GM19463 (cell line): ENCODE measurements around the gene NSRP1.
"Not testable (repeated sequence)": the region's sequence is repeated elsewhere in the genome, so short reads cannot be mapped to it uniquely, and the experiment has no call there.

ENCODE experiments used
- ATAC-seq: cut with Tn5 transposase; IDR thresholded peaks from one replicate; pipeline ENCODE4 v1.9.1; 2021; ENCODE audit warnings: mild to moderate bottlenecking, moderate library complexity; ENCODE audit not compliant: unreplicated experiment

The NSRP1 gene, protein sequence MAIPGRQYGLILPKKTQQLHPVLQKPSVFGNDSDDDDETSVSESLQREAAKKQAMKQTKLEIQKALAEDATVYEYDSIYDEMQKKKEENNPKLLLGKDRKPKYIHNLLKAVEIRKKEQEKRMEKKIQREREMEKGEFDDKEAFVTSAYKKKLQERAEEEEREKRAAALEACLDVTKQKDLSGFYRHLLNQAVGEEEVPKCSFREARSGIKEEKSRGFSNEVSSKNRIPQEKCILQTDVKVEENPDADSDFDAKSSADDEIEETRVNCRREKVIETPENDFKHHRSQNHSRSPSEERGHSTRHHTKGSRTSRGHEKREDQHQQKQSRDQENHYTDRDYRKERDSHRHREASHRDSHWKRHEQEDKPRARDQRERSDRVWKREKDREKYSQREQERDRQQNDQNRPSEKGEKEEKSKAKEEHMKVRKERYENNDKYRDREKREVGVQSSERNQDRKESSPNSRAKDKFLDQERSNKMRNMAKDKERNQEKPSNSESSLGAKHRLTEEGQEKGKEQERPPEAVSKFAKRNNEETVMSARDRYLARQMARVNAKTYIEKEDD

DNA sequence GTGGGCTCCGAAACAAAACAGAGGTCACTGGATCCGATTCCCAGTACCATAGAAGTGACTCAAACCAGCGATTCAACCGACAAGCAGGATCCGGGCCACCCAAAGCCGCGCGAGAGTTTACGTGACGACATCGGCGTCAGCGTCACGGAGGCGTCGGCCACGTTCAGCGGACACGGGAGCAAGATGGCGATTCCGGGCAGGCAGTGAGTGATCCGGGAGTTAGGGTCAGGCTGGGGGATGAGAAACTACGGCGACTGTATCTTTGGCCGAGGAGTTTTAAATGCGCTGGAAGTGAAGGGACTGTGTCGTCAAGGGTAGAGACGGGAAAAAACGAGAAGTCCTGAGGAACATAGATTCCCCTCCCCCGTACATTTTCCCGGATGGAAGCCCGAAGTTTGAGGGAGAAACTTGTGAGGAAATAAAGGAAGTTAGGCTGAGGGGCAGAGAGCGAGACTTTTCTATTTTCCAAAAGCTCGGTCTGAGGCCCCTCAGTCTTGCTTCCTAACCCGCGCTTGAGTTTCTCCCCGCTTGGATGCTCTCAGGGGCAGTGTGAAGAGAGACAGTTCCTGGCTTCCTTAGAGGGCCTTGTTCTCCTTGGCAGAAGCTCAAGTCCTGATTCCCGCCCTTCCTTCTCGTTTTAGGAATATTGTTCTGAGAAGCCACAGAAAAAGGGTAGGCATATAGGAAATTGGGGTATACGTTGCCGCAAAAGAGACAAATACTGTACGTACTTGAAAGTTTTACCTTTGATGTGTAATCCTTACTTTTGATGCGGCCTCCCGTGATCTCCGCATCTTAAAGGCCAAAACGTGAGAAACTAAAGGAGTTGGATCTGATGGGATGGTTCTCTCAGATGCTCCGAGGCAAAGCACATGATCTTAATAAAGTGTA lies at the start of gene NSRP1:
Gene NSRP1, plus strand, starts transcription at position 156 of the 891 bp plus-strand sequence. Its CDS starts 28 bp downstream, at position 184.
- ATAC-seq = peak; percentile 88

DNA sequence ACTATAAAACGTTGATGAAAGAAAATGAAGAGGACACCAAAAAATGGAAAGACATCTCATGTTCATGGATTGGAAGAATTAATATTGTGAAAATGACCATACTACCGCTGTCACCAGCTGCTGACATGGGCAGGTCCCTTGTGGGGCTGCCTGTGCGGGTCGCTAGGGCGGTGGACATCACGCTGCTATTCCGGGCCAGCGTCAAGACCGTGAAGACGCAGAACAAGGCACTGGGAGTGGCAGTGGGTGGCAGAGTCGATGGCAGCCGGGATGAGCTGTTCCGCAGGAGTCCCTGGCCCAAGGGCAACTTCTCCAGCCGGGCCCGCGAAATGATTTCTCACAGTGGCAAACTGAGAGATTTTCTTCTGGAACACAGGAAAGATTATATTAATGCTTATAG lies 48.2 kb upstream of the NSRP1 start:
- no peak for ATAC-seq

DNA sequence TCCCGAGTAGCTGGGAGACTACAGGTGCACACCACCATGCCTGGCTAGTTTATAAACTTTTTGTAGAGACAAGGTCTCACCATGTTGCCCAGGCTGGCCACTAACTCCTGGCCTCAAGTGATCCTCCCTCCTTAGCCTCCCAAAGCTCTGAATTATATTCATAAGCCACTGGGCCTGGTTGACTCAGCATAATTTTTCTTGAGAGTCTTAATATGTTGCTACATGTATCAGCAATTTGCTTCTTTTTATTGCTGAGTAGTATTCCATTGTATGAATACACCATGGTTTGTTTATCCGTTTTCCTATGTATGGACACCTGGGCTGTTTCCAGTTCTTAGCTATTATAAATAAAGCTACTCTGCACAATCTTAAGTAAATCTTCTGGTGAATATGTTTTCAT lies 42.4 kb upstream of the NSRP1 start:
- ATAC-seq = no peak

DNA sequence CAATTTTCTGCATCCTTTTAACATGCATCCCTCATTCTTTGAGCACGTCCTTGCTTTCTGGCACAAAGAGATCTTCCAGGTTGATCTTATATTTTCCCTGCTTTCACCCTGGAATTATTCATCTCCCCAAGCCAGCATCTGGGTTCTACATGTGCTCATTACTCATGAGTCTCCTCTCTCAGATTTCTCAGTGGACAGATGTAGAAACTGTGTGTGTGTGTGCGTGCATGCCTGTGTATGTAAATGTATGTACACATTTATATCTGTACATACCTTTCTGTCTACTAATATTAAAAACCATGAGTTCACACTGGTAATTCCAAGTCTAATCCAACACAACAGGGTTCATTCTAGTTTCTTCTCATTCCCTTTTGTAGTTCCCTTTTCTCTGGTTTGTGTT lies 41.9 kb upstream of the NSRP1 start:
- ATAC-seq = no peak

DNA sequence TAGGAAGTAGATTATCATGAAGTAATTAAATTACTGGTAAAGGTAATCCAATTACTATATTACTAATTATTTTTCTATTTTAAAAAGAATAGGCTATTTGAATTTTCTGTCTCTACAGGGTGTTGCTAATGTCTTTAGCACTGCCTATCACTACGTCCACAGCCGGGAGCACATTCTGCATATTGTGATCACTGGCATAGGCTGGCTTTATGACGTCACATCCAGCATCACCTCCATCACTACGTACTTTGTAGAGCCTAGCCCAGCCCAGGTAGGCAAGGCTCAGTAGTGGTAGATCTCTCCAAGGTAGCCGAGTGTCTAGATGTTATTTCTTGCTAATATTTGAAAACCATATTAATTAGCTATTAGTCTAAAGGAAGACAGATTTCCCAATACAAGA lies 33.8 kb upstream of the NSRP1 start:
- ATAC-seq = no peak

DNA sequence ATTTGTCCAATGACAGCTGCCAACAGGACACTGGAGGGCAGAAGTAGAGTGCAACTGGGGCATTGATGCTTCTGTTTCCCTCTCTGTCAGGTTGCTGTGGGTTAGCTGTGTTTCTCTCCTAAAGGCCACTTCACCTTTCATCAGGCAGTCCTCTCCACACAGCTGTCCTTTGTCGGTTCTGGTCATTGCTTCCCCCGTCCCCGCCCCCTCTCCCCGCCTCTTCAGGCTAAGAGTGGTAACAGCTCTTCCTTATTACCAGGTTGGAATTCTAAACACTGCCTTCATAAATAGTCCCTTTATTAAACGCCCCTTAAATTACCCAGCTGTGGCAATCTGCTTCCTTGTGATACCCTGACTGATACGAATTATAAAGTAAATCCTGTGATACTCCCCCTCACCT lies 31.8 kb upstream of the NSRP1 start:
- no peak for ATAC-seq

DNA sequence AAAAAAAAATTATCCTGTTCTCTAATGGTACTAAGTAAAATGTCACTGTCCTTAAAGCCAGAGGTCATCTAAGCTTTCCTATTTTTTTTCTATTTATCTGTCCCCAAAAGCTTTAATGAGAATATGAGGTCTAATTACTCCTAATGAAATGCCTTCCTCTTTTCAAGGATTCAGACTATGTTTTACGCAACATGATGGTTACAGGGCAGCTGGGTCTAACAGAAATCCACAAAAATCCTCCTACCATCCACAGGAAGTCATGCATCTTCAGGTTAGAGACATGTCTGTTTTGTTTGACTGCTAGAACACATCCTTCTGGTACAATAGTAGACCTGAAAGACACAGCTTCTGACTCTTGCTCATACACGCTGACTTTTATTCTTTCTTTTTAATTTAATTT lies 29.7 kb upstream of the NSRP1 start:
- ATAC-seq = no peak

DNA sequence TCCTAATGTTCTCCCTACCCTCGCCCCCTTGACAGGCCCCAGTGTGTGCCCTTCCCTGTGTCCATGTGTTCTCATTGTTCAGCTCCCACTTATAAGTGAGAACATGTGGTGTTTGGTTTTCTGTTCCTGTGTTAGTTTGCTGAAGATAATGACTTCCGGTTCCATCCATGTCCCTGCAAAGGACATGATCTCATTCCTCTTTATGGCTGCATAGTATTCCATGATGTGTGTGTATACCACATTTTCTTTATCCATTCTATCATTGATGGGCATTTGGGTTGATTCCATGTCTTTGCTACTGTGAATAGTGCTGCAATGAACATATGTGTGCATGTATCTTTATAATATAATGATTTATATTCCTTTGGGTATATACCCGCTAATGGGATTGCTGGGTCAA lies 29.2 kb upstream of the NSRP1 start:
- ATAC-seq = not testable (repeated sequence)

DNA sequence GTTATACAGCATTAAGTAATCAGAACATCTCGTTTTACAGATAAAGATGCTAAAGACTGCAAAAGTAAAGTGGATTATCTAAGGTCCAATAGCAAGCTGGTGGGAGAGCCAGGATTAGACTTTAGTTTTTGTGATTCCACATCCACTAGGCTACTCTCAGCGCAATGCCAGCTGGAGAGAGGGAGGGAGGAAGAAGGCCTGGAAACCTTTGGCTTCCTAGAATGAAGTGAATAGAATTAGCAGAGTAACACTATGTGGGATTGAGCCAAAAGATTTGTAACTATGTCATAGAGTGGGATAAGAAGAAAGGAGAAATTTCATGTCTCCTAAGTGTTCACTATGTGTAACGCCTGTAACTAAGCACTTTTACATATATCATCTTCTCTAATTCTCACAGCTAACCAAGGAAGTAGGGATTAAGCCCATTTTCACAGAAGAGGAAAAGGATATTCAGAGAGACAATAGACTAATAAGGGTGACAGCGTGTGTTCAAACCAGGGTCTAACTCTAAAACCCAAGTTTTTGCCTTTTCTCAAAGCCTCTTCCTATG lies 25.4 kb upstream of the NSRP1 start:
- no peak for ATAC-seq

DNA sequence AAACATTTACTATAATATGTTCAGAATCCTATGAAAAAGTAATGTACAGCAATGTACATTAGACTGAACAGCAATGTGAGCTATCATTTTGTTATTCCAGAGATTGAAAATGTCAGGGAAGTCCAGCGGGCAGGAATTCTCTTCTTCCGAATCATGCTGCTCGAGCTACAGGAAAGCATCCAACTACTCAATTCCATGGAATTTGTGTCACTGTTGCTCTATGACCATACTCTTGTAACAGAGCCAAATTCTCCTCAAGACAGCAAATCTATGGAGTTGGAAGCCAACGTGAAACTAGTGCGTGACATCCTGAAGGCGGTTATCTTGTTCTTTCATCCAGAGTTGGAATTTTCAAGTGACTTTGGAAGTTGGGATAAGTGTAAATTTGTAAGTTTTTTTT lies 24.8 kb upstream of the NSRP1 start:
- no peak for ATAC-seq

DNA sequence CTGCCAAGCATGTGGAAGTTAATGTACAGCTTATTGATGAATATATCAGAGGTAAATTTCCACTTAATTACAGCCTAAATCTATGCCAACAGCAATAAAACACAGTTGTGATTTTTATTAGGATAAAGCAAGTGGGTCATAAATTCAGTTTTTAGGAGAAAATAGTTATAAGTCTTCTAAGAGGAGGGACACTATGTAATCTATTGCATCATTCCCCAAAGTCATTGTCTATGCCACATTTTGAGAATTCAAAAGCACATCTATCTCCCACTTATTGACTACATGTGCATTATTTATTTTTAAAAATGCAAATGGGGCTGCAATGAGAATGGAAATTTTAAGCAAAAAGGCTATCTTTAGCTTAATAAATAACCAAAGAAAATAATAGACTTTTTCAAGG lies 23.7 kb upstream of the NSRP1 start:
- ATAC-seq = no peak

DNA sequence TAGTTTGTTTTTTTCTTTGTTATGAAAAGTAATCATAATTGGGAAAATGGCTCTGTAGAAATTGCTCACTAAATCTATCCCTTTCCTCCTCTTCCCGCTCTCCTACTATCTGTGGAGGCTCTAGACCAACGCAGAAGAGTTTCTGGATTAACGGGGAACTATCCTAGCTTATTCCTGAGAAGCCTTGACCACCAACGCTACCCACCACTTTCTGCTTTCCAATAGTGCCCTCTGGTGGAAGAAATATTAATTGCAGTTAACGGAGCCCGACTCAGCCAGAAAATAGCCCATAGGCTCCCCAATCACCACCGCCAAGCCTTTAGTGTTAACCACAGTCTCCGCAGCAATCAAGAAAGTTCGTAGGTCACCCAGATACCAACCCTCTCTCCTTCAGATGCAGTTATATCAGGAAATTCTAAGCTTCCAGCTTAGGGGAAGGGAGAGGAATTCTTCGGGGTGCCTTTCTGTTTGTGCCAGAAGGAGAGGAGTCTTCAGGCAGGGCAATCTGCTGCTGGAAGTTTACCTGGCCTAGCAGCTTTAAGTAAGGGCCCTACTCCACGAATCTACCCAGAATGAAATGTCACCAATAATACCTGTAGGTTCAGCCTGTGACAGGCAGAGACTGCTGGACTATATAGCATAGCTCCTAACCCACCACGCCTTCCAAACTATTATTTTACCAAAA lies 23.0 kb upstream of the NSRP1 start:
- no peak for ATAC-seq

DNA sequence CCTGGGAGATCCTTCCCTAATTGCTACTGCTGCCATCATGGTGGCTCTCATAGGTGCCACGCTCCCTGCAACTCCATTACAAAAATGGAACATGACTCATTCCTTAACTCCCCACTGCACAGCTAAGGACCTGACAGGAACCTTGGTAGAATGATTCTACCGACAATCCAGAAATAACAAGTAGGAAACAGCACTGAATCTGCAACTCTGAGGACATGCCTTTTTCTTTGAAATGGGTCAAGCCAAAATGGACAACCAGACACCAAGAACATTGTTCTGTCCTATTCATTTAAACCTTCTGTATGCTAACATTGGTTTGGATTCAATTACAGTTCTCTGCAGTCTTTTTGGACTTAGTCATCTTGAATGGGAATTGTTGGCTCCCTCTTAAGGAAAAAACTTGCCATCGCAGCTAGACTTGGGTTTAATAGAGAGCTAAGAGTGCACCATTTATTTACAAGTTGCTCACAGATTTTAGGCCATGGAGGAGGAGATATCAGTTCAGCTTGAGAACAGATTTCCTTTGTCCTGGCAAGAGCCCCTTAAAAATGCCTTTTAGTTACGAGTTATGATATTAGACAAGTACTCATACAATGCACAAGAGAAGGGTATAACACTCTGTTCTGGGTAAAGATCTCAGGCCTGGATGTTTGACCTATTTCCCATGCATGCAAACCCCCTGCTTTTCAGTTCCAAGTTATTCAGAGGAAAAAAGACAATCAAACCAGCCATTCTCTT lies 20.9 kb upstream of the NSRP1 start:
- ATAC-seq = no peak

DNA sequence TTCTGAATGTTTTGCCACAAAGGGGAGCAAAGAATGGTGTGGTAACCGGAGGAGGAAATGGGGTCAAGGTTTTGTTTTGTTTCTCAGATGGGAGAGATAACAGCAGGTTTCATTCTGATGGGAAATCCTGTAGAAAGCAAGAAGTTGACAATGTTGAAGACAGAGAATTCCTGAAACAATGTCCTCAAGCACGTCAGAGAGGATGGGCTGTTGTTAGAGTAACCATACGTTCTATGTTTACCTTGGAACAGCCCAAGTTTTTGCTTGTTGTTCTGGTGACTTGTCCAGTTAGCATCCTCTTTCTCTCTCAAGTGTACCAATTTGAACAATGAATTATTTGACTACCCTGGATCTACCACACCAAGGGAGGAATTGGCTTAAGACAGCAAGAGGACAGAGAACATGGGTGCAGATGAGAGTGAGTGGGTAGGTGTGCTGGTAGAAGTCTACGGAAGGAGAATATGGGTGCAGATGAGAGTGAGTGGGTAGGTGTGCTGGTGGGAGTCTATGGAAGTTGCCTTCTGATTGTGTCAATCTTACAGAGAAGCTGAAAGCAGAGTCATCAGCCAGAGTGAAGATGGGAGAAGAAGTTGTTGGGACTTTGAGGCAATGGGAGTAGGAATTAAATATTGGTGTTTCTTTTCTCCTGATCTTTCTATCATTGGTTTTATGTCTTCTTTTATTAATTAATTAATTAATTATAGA lies 14.8 kb upstream of the NSRP1 start:
- no peak for ATAC-seq

DNA sequence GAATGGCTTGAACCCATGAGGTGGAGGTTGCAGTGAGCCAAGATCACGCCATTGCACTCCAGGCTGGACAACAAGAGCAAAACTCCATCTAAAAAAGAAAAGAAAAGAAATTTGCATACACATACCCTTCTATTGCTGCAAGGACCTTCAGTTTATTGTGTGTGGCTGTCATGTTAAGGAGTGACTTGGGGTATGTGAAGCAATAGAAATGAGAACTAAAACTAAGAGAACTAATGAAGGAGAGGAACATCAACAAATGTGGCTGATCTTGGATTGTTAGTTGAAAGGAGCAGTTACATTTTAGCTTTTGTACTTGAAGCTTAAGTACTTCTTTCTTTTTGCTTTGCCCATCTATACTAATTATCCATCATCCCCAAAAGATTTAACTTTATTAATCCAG lies 12.7 kb upstream of the NSRP1 start:
- no peak for ATAC-seq

DNA sequence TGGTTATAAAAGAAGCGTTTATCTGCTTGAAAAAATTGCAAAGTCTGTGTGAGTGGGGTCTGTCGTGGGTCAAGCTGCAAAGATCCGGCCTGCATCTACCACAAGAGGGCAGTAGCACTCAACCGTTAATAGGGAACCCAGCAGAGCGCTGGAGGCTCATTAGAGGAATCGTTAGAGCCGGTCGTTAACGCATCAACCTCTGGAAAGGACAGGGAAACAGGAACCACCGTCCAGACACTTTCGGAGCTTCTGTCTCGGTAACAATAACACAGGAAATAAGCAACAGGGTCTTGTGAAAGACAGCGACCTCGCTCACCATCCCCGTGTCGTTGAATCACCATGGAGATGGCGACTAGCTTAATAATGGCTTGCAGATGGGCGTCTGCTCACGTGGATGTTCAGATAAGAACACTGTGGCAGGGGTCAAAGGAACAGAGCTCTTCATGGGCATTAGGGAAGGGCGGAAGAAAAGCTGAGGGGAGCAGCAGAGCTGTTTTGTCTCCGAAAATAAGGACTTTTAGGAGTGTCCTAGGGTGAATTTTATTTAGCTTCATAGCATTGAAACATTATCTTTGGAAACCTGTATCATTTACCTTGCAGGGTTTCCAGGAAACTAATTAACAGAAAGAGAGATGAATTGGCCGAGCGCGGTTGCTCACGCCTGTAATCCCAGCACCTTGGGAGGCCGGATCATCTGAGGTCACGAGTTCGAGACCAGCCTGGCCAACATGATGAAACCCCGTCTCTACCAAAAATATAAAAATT lies 11.9 kb upstream of the NSRP1 start:
- no peak for ATAC-seq

DNA sequence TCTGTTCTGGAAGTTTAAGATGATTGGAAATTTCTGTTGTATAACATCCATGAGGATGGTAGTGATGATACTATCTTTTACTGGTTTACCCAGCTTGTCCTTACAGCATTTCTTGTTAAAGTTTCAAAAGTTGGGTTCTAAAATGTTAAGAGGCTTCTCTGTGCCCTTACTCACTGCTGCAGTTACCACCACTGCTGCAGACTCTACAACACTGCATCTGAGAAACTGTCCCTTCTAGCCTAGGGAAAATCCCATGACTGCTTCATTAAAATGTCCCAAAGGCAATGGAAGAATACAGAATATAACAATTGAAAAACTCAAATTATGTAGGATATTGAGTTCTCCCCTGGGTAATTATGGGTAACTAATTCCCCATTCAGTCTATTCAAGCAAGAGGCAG lies 3.8 kb upstream of the NSRP1 start:
- no peak for ATAC-seq

DNA sequence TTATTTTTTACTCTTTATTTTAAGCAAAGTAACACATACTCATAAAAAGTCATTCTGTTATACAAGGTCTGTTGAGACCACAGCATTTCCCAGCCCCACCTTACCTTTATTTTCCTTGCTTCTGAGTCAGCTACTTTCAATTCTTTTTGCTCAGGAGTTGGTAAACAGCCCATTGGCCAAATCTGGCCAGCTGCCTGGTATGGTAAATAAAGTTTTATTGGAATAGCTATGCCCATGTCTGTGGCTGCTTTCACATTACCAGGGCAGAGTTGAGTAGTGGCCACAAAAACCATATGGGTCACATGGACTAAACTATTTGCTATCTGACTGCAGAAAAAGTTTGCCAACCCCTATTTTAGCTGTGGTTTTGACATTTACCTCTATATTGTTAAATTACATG lies 3.4 kb upstream of the NSRP1 start:
- ATAC-seq = no peak

DNA sequence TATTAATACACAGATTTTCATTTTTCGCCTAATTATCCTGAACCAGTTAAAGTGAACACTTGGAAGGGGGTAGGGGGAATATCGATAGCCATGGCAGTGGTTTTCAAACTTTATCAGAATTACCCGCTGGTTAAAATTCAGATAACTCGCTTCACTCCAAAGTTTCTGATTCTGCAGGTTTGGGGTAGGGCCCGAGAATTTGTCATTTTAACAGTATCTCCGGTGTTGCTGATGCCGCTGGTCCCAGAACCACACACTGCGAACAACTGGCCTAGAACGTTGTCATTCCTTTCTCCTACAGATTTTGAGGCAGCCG lies 313 bp upstream of the NSRP1 start:
- no peak for ATAC-seq
